K562 (cell line): ENCODE data around the gene PRM3. TPM values are rescaled to one million over a fixed set of nuclear protein-coding genes. Genes with fewer than 3 reads are reported as not detected.
A peak's percentile ranks its signal among the peaks of the same experiment; 100 is the strongest.

Source experiments
- ARID3B ChIP-seq: fragments of 250-450 bp; sonication (Bioruptor Pico); IDR thresholded peaks from 2 replicates; pipeline ENCODE4 v1.4.0; 2020; ENCODE audit warnings: borderline replicate concordance
- CHAMP1 ChIP-seq: fragments of 450-650 bp; IDR thresholded peaks from 2 replicates; pipeline ENCODE4 v1.6.1; 2016; ENCODE audit warnings: mild to moderate bottlenecking
- CREB3 ChIP-seq: fragments of 450-650 bp; conservative IDR thresholded peaks from 2 replicates; pipeline ENCODE4 v1.6.1; 2016; ENCODE audit warnings: missing genetic modification characterization, low read depth, mild to moderate bottlenecking, missing compliant biosample characterization, moderate library complexity
- E2F3 ChIP-seq: fragments of 250-450 bp; sonication (Bioruptor Pico); IDR thresholded peaks from 2 replicates; pipeline ENCODE4 v1.4.0; 2020; ENCODE audit warnings: mild to moderate bottlenecking
- EWSR1 ChIP-seq: fragments of 450-650 bp; IDR thresholded peaks from 2 replicates; pipeline ENCODE4 v1.6.1; 2018; ENCODE audit warnings: borderline replicate concordance, mild to moderate bottlenecking, low read depth, moderate library complexity; ENCODE audit not compliant: partially characterized antibody
- HMGXB4 ChIP-seq: sonication (generic); formaldehyde crosslinking; IDR thresholded peaks from 2 replicates; pipeline ENCODE4 v1.8.1; 2023; ENCODE audit warnings: mild to moderate bottlenecking, missing genetic modification reagents
- KAT7 ChIP-seq: sonication (generic); formaldehyde crosslinking; IDR thresholded peaks from 2 replicates; pipeline ENCODE4 v1.8.0; 2022; ENCODE audit warnings: missing genetic modification reagents, mild to moderate bottlenecking, borderline replicate concordance
- MIER1 ChIP-seq: fragments of 450-650 bp; IDR thresholded peaks from 2 replicates; pipeline ENCODE4 v1.6.1; 2016; ENCODE audit warnings: antibody characterized with exemption, mild to moderate bottlenecking, low read depth
- PTTG1 ChIP-seq: fragments of 450-650 bp; IDR thresholded peaks from 2 replicates; pipeline ENCODE4 v1.6.1; 2016; ENCODE audit warnings: low read depth, mild to moderate bottlenecking, missing genetic modification characterization, missing compliant biosample characterization
- XRCC4 ChIP-seq: IDR thresholded peaks from one replicate; pipeline ENCODE4 v1.6.1; 2011; ENCODE audit not compliant: insufficient read depth, insufficient read length; ENCODE audit errors: extremely low read depth
- ZNF232 ChIP-seq: sonication (generic); formaldehyde crosslinking; IDR thresholded peaks from 2 replicates; pipeline ENCODE4 v1.8.0; 2022; ENCODE audit warnings: mild to moderate bottlenecking, missing genetic modification reagents
- ZNF609 ChIP-seq: sonication (generic); formaldehyde crosslinking; IDR thresholded peaks from 2 replicates; pipeline ENCODE4 v1.8.1; 2023; ENCODE audit warnings: missing genetic modification reagents, mild to moderate bottlenecking, borderline replicate concordance
- polyA plus RNA-seq, 8 experiments: library from polyadenylated mRNA; depleted of rRNA in 4 of 8; stranded (reverse) in 5 of 8; unstranded in 3 of 8; fragments of >200 nt; fragmentation: Nextera tagmentation in 2 of 8; fragmentation: Illumina TruSeq in 1 of 8; extraction: Ambion mirVana in 2 of 8; extraction: Trizol in 1 of 8; gene quantifications; 2 replicates each; pipeline versions ENCODE4 v1.2.1 to v1.2.3, GENCODE V29; 2011 to 2014; ENCODE audit warnings: inconsistent platforms in 1 of 8, missing spikeins in 1 of 8
- total RNA-seq, 7 experiments: library from RNA; depleted of rRNA in 6 of 7; stranded (reverse); fragments of >200 nt in 6 of 7; fragmentation: Illumina TruSeq in 2 of 7; extraction: Trizol in 2 of 7; gene quantifications; 2 replicates each; pipeline versions ENCODE4 v1.2.1 to v1.2.3, GENCODE V29; 2011 to 2021; ENCODE audit warnings: low replicate concordance in 1 of 7

The PRM3 gene
- total and polyA plus RNA-seq, 9 of the 15 experiments (the other 6 are each of a cell fraction or from before 2014, with no cell fraction given), result not detected

GRCh38 chr16:11254913-11255736, 18.3 kb downstream of the PRM3 start (continued):
- peak; percentile 96 for TF ChIP-seq ZNF609 (CRISPR knock-in tag)
- TF ChIP-seq XRCC4, result no peak
- TF ChIP-seq CHAMP1, result no peak
- TF ChIP-seq ZNF232 (CRISPR knock-in tag), result peak; percentile 98
- no peak for TF ChIP-seq MIER1
- peak; percentile 91; the same call in 1 of the 2 replicates for TF ChIP-seq ARID3B
- TF ChIP-seq HMGXB4 (CRISPR knock-in tag), result peak; percentile 99
- no peak for TF ChIP-seq EWSR1
- TF ChIP-seq KAT7, result peak; percentile 86
- peak; percentile 81; the same call in 1 of the 2 replicates for TF ChIP-seq CREB3 (tag)
- peak; percentile 88 for TF ChIP-seq E2F3 (CRISPR knock-in tag)
- no peak for TF ChIP-seq PTTG1 (tag)
